ENCODE results near the gene CHMP2B. TPM values are rescaled to one million over a fixed set of nuclear protein-coding genes. Genes with fewer than 3 reads are reported as not detected.

The CHMP2B gene
- total RNA-seq, 1 experiment from 2014 or later: 45.5 TPM

- Mint-ChIP-seq H3K9me3 (ENCODE audit: unreplicated experiment) (no peaks in the 10 kb centered on the region), H3K4me1 (ENCODE audit: insufficient read depth, unreplicated experiment) (no peaks in the 10 kb centered on the region), H3K27me3 (ENCODE audit: insufficient read depth, unreplicated experiment) (no peaks in the 10 kb centered on the region), H3K4me3 (ENCODE audit: unreplicated experiment) (no peak overlapping the region), H3K36me3 (ENCODE audit: insufficient read depth, unreplicated experiment) (no peaks in the 10 kb centered on the region), H3K27ac (ENCODE audit: low read depth, unreplicated experiment) (no peak overlapping the region)
- ChIA-PET CTCF (interaction anchor here (0.6 to 3.5 kb wide), 2 partner anchors 12 to 408 kb away, joined by 4 to 12 read pairs; no protein-coding TSS in a partner anchor), POLR2A (interaction anchor here (0.7 kb wide), 1 partner anchor 406 kb away, joined by 3 read pairs; no protein-coding TSS in a partner anchor)
- no peak for TF ChIP-seq CTCF (IDR thresholded peaks at IDR 0.05; ENCODE audit: unreplicated experiment)
- intact Hi-C loops (cut with micrococcal nuclease): no loop called here
- no peak for DNase-seq (ENCODE audit: unreplicated experiment)
- no TSS peak for BruUV-seq (replicated peaks)
Observed at GRCh38 chr3:87182023-87182422, 45.1 kb upstream of the CHMP2B start.

GRCh38 chr3:87186608-87187159 is 40.4 kb upstream of the CHMP2B start:
- ChIA-PET CTCF (interaction anchor here (0.6 to 2.8 kb wide), 4 partner anchors 8 to 23 kb away, joined by 3 to 13 read pairs (median 3); no protein-coding TSS in a partner anchor), POLR2A (no interaction called here)
- no peak for DNase-seq (ENCODE audit: unreplicated experiment)
- H3K9me3 Mint-ChIP-seq (ENCODE audit: unreplicated experiment): no peaks in the 10 kb centered on the region
- H3K4me3 Mint-ChIP-seq (ENCODE audit: unreplicated experiment): no peak overlapping the region
- no peak for TF ChIP-seq CTCF (IDR thresholded peaks at IDR 0.05; ENCODE audit: unreplicated experiment)
- no peaks in the 10 kb centered on the region for H3K27me3 Mint-ChIP-seq (ENCODE audit: insufficient read depth, unreplicated experiment)
- intact Hi-C loops (cut with micrococcal nuclease): no loop called here
- H3K4me1 Mint-ChIP-seq (ENCODE audit: insufficient read depth, unreplicated experiment): no peaks in the 10 kb centered on the region
- no peaks in the 10 kb centered on the region for H3K36me3 Mint-ChIP-seq (ENCODE audit: insufficient read depth, unreplicated experiment)
- H3K27ac Mint-ChIP-seq (ENCODE audit: low read depth, unreplicated experiment): no peak overlapping the region
- no TSS peak for BruUV-seq (replicated peaks)

DNA sequence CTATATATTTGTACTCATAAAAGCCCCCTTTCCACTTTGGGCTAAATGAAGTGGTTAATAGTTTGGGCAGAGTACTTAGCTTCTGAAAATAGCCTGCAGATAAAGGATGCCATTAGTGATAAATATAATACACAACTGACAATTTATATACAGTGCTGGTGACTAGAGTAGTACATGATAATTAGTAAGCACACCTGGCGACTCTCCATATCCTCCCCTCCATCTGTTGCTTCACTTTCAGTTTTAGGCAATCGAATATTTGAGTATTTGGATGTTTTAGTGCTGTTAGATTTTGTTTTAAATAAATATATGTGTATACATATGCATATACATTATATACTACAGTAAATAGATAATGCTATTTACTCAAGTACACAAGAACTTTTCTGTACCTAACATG is 35.9 kb upstream of the CHMP2B start:
- DNase-seq (ENCODE audit: unreplicated experiment): peak; percentile 17
- ChIA-PET POLR2A (no interaction called here), CTCF (interaction anchor here (0.7 to 2.2 kb wide), 2 partner anchors 22 to 199 kb away, joined by 3 to 6 read pairs; no protein-coding TSS in a partner anchor)
- H3K27ac Mint-ChIP-seq (ENCODE audit: low read depth, unreplicated experiment): no peak overlapping the region
- no peaks in the 10 kb centered on the region for H3K36me3 Mint-ChIP-seq (ENCODE audit: insufficient read depth, unreplicated experiment)
- BruUV-seq (replicated peaks): no TSS peak
- no peak overlapping the region for H3K4me3 Mint-ChIP-seq (ENCODE audit: unreplicated experiment)
- H3K4me1 Mint-ChIP-seq (ENCODE audit: insufficient read depth, unreplicated experiment): no peaks in the 10 kb centered on the region
- TF ChIP-seq CTCF (IDR thresholded peaks at IDR 0.05; ENCODE audit: unreplicated experiment): no peak
- H3K27me3 Mint-ChIP-seq (ENCODE audit: insufficient read depth, unreplicated experiment): no peaks in the 10 kb centered on the region
- H3K9me3 Mint-ChIP-seq (ENCODE audit: unreplicated experiment): peaks cover 10% of the 10 kb centered on the region
- intact Hi-C loops (cut with micrococcal nuclease): no loop called here

- no peak for DNase-seq (ENCODE audit: unreplicated experiment)
- Mint-ChIP-seq H3K4me1 (ENCODE audit: insufficient read depth, unreplicated experiment) (no peaks in the 10 kb centered on the region), H3K4me3 (ENCODE audit: unreplicated experiment) (no peak overlapping the region), H3K27ac (ENCODE audit: low read depth, unreplicated experiment) (no peak overlapping the region), H3K9me3 (ENCODE audit: unreplicated experiment) (peaks cover 10% of the 10 kb centered on the region), H3K36me3 (ENCODE audit: insufficient read depth, unreplicated experiment) (no peaks in the 10 kb centered on the region), H3K27me3 (ENCODE audit: insufficient read depth, unreplicated experiment) (no peaks in the 10 kb centered on the region)
- ChIA-PET CTCF (interaction anchor here (2.2 to 2.7 kb wide), 2 partner anchors 22 to 24 kb away, joined by 6 to 12 read pairs; no protein-coding TSS in a partner anchor), POLR2A (interaction anchor here (2.8 kb wide), 1 partner anchor 36 kb away, joined by 10 read pairs; the partner anchor contains the start of gene CHMP2B)
- intact Hi-C loops (cut with micrococcal nuclease): no loop called here
- BruUV-seq (replicated peaks): no TSS peak
- no peak for TF ChIP-seq CTCF (IDR thresholded peaks at IDR 0.05; ENCODE audit: unreplicated experiment)
Observed at GRCh38 chr3:87191641-87192040, 35.5 kb upstream of the CHMP2B start.
